ENCODE results near the gene OPTC. TPM values are rescaled to one million over a fixed set of nuclear protein-coding genes. Genes with fewer than 3 reads are reported as not detected.

OPTC gene
- total RNA-seq, 1 donor, result not detected

GRCh38 chr1:203551550-203551949, 57.6 kb downstream of the OPTC start:
- H3K27me3 ChIP-seq (ENCODE audit: insufficient read depth, low read length), result no peaks in the 10 kb centered on the region
- H4K20me1 ChIP-seq (ENCODE audit: insufficient read depth, low read length), result no peaks in the 10 kb centered on the region
- H3K4me2 ChIP-seq (ENCODE audit: insufficient read depth, low read length), result no peak overlapping the region
- no peak overlapping the region for H3K4me3 ChIP-seq (ENCODE audit: insufficient read depth, low read length)
- no peak for TF ChIP-seq CTCF (IDR thresholded peaks at IDR 0.05; ENCODE audit: extremely low read depth, low read depth, low read length)
- no peak overlapping the region for H2AFZ ChIP-seq (ENCODE audit: low read length)
- H3K79me2 ChIP-seq (ENCODE audit: insufficient read depth, low read length), result no peaks in the 10 kb centered on the region
- H3K27ac ChIP-seq (ENCODE audit: low read depth, low read length), result no peak overlapping the region
- H3K36me3 ChIP-seq (ENCODE audit: insufficient read depth, low read length), result no peaks in the 10 kb centered on the region
- DNase-seq (ENCODE audit: insufficient read length, low spot score, missing footprints), result no peak
- H3K9me3 ChIP-seq (ENCODE audit: low read depth, low read length), result no peaks in the 10 kb centered on the region
- peaks cover 47% of the 10 kb centered on the region for H3K4me1 ChIP-seq (ENCODE audit: insufficient read depth, low read length)

GRCh38 chr1:203553496-203553895, 59.5 kb downstream of the OPTC start:
- Histone ChIP-seq H3K36me3 (ENCODE audit: insufficient read depth, low read length) (no peaks in the 10 kb centered on the region), H3K27me3 (ENCODE audit: insufficient read depth, low read length) (no peaks in the 10 kb centered on the region), H3K79me2 (ENCODE audit: insufficient read depth, low read length) (no peaks in the 10 kb centered on the region), H2AFZ (ENCODE audit: low read length) (no peak overlapping the region), H3K4me2 (ENCODE audit: insufficient read depth, low read length) (no peak overlapping the region), H3K27ac (ENCODE audit: low read depth, low read length) (no peak overlapping the region), H3K4me1 (ENCODE audit: insufficient read depth, low read length) (peaks cover 48% of the 10 kb centered on the region), H3K9me3 (ENCODE audit: low read depth, low read length) (no peaks in the 10 kb centered on the region), H3K4me3 (ENCODE audit: insufficient read depth, low read length) (no peak overlapping the region), H4K20me1 (ENCODE audit: insufficient read depth, low read length) (no peaks in the 10 kb centered on the region)
- no peak for TF ChIP-seq CTCF (IDR thresholded peaks at IDR 0.05; ENCODE audit: extremely low read depth, low read depth, low read length)
- no peak for DNase-seq (ENCODE audit: insufficient read length, low spot score, missing footprints)

GRCh38 chr1:203554071-203554470, 60.1 kb downstream of the OPTC start:
- H3K9me3 ChIP-seq (ENCODE audit: low read depth, low read length), result no peaks in the 10 kb centered on the region
- H3K36me3 ChIP-seq (ENCODE audit: insufficient read depth, low read length), result no peaks in the 10 kb centered on the region
- H3K4me1 ChIP-seq (ENCODE audit: insufficient read depth, low read length), result peaks cover 48% of the 10 kb centered on the region
- no peaks in the 10 kb centered on the region for H3K79me2 ChIP-seq (ENCODE audit: insufficient read depth, low read length)
- H3K4me3 ChIP-seq (ENCODE audit: insufficient read depth, low read length), result no peak overlapping the region
- no peak overlapping the region for H2AFZ ChIP-seq (ENCODE audit: low read length)
- no peak overlapping the region for H3K4me2 ChIP-seq (ENCODE audit: insufficient read depth, low read length)
- TF ChIP-seq CTCF (IDR thresholded peaks at IDR 0.05; ENCODE audit: extremely low read depth, low read depth, low read length), result no peak
- no peak for DNase-seq (ENCODE audit: insufficient read length, low spot score, missing footprints)
- H3K27me3 ChIP-seq (ENCODE audit: insufficient read depth, low read length), result no peaks in the 10 kb centered on the region
- H3K27ac ChIP-seq (ENCODE audit: low read depth, low read length), result no peak overlapping the region
- H4K20me1 ChIP-seq (ENCODE audit: insufficient read depth, low read length), result no peaks in the 10 kb centered on the region

- Histone ChIP-seq H3K9me3 (ENCODE audit: low read depth, low read length) (no peaks in the 10 kb centered on the region), H3K36me3 (ENCODE audit: insufficient read depth, low read length) (no peaks in the 10 kb centered on the region), H3K27me3 (ENCODE audit: insufficient read depth, low read length) (no peaks in the 10 kb centered on the region), H3K4me1 (ENCODE audit: insufficient read depth, low read length) (peaks cover 48% of the 10 kb centered on the region), H3K4me3 (ENCODE audit: insufficient read depth, low read length) (no peak overlapping the region), H4K20me1 (ENCODE audit: insufficient read depth, low read length) (no peaks in the 10 kb centered on the region), H3K79me2 (ENCODE audit: insufficient read depth, low read length) (no peaks in the 10 kb centered on the region), H3K4me2 (ENCODE audit: insufficient read depth, low read length) (peak overlapping the region; percentile 70), H3K27ac (ENCODE audit: low read depth, low read length) (peak overlapping the region; percentile 95), H2AFZ (ENCODE audit: low read length) (peak overlapping the region; percentile 27)
- TF ChIP-seq CTCF (IDR thresholded peaks at IDR 0.05; ENCODE audit: extremely low read depth, low read depth, low read length), result no peak
- DNase-seq (ENCODE audit: insufficient read length, low spot score, missing footprints), result peak; percentile 88
These were observed 61.1 kb downstream of the OPTC start for GRCh38 chr1:203555076-203555475.
